Activated CD4-positive, alpha-beta memory T cell treated with anti-CD3 and anti-CD28 coated beads for 36 hours (primary cell): ENCODE measurements around the gene GPR161. TPM values are rescaled to one million over a fixed set of nuclear protein-coding genes. Genes with fewer than 3 reads are reported as not detected.

Experiments used
- CTCF ChIA-PET: fragments of 350-600 bp; sonication (Branson Sonifier 250); formaldehyde crosslinking; loops from one replicate; lab custom pipeline; 2021; ENCODE audit warnings: antibody characterized with exemption, inconsistent platforms; lab: Charles Lee
- POLR2A ChIA-PET: fragments of 350-600 bp; sonication (Branson Sonifier 250); formaldehyde crosslinking; loops from one replicate; lab custom pipeline; 2021; ENCODE audit warnings: antibody characterized with exemption; lab: Charles Lee
- DNase-seq: peaks from one replicate; pipeline ENCODE4 v3.0.0-alpha.2; 2020
- H3K27ac Mint-ChIP-seq: one replicate; pipeline ENCODE4 v1.8.0; 2021; ENCODE audit warnings: mixed read lengths
- H3K27me3 Mint-ChIP-seq: one replicate; pipeline ENCODE4 v1.8.0; 2021; ENCODE audit warnings: mixed read lengths
- H3K36me3 Mint-ChIP-seq: one replicate; pipeline ENCODE4 v1.8.0; 2021; ENCODE audit warnings: mixed read lengths
- H3K4me1 Mint-ChIP-seq: one replicate; pipeline ENCODE4 v1.8.0; 2021; ENCODE audit warnings: low read depth, mixed read lengths
- H3K4me3 Mint-ChIP-seq: one replicate; pipeline ENCODE4 v1.8.0; 2021; ENCODE audit warnings: mild to moderate bottlenecking, mixed read lengths
- H3K9me3 Mint-ChIP-seq: one replicate; pipeline ENCODE4 v1.8.0; 2021; ENCODE audit warnings: mixed read lengths
- intact Hi-C: fragments of 100-400 bp; cut with micrococcal nuclease; formaldehyde crosslinking; loops from one replicate; pipeline ENCODE4 v1.15.1; 2023
- total RNA-seq, 2 experiments: library from RNA; stranded (reverse); gene quantifications; one replicate each; pipeline ENCODE4 v1.2.3, GENCODE V29; 2021

GPR161 gene
- total RNA-seq, 2 experiments from 2014 or later, result 0.88 to 0.97 TPM

DNA sequence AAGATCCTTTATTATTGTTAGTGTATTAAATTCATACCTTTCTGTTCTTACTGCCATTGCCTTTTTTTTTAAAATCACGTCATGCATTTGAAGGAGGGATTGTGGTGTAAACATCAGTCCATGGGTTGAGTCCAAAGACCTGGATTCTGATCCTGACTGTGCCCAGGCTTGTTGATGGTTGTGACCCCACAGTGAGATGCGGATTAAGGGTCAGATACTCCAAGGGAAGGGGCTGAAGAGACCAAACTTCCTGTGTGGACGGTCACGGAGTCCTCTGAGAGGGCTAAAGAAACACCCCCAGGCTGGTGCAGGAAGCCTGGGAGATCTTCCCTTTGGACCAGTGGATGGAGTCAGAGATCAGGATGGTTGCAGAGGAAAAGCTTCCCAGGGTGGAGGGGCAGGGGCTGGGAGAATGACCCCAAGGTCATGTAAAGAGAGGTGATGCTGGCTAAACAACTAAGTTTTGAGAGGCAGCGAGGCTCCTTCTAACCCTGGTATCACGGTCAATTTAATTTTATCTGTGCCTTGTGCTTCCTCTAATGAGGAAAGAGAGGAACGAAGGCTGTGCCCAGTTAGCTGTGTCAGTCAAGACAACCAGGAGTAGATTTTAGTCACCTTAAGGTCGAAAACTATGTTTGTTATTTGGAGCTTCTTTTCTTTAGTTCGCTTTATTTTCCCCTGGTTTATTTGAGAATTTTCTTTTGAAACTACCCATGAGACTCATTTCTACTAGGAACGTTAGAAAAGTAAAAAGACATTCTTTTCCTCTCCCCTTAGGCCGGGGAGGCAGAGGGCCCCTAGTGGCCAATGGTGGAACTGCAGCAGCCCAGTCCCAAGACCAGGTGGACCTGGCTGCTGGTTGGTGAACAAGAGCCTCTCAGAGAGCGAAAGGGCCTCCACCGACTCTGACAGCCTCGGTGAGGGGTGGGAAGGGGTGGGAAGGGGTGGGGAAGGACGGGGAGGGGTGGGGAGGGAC, 8.7 kb upstream of the GPR161 start:
- peak; percentile 91 for DNase-seq
- Mint-ChIP-seq H3K4me1 (peaks cover 13% of the 10 kb centered on the region), H3K36me3 (no peaks in the 10 kb centered on the region), H3K27me3 (no peaks in the 10 kb centered on the region), H3K4me3 (no peak overlapping the region), H3K9me3 (no peaks in the 10 kb centered on the region), H3K27ac (no peak overlapping the region)
- ChIA-PET POLR2A (no interaction called here), CTCF (interaction anchor here (0.6 to 6.0 kb wide), 19 partner anchors 9 to 197 kb away, joined by 3 to 46 read pairs (median 3); partner anchors contain the start of gene GPR161)
- intact Hi-C loops, result loop anchor here (2.0 kb wide), 1 partner anchor 61 kb away; no protein-coding TSS in a partner anchor

DNA sequence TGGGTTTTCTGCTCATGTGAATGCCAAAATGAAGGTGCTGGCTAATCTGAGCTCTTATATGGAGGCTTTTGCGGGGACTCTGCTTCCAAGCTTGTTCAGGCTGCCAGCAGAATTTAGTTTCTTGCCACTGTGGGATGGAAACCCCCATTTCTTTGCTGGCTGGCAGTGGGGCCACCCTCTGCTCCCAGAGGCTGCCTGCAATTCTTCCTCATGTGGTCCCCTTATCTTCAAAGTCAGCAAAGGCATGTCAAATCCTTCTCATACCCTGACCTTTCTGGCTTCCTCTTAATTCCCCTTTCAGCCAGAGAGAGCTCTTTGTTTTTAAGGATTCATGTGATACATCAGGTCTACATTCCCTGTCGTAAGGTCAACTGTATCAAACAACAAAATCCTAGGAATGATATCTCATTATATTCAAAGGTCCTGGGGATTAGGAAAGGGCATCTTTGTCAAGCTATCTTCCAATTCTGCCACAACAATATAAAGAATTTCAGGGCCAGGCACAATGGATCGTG, 5.2 kb upstream of the GPR161 start:
- H3K4me1 Mint-ChIP-seq, result peaks cover 42% of the 10 kb centered on the region
- intact Hi-C loops, result no loop called here
- peaks cover 2% of the 10 kb centered on the region for H3K36me3 Mint-ChIP-seq
- ChIA-PET POLR2A (no interaction called here), CTCF (interaction anchor here (0.8 to 6.0 kb wide), 3 partner anchors 11 to 58 kb away, joined by 3 to 46 read pairs (median 4); no protein-coding TSS in a partner anchor)
- no peak overlapping the region for H3K4me3 Mint-ChIP-seq
- H3K9me3 Mint-ChIP-seq, result no peaks in the 10 kb centered on the region
- DNase-seq, result no peak
- no peak overlapping the region for H3K27ac Mint-ChIP-seq
- H3K27me3 Mint-ChIP-seq, result peaks cover 7% of the 10 kb centered on the region

DNA sequence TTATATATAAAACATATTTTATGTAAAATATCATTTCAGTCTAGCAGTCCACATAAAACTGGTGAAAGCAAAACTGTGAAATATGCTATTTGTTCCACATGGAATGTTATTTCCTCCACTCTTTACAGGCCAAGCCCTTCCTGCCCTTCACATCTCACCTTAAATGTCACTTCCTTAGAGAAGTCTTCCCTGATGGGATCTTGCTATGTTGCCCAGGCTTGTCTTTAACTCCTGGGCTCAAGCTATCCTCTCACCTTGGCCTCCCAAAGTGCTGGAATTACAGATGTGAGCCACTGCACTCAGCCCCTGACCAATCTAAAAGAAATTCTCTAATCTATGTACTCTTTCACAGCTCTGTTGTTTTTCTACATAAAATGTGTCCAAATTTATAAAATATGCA, 2.3 kb upstream of the GPR161 start:
- Mint-ChIP-seq H3K36me3 (peaks cover 2% of the 10 kb centered on the region), H3K27me3 (peaks cover 25% of the 10 kb centered on the region), H3K4me1 (peaks cover 43% of the 10 kb centered on the region), H3K27ac (no peak overlapping the region), H3K9me3 (no peaks in the 10 kb centered on the region), H3K4me3 (no peak overlapping the region)
- intact Hi-C loops, result loop anchor here (2.0 kb wide), 3 partner anchors 88 to 328 kb away; partner anchors contain the start of genes DCAF6, MPC2 and SFT2D2
- POLR2A ChIA-PET, result interaction anchor here (1.0 to 1.1 kb wide), 2 partner anchors 15 to 87 kb away, joined by 3 read pairs; partner anchors contain the start of gene SFT2D2
- DNase-seq, result no peak
- CTCF ChIA-PET, result interaction anchor here (1.0 kb wide), 1 partner anchor 96 kb away, joined by 4 read pairs; no protein-coding TSS in a partner anchor

DNA sequence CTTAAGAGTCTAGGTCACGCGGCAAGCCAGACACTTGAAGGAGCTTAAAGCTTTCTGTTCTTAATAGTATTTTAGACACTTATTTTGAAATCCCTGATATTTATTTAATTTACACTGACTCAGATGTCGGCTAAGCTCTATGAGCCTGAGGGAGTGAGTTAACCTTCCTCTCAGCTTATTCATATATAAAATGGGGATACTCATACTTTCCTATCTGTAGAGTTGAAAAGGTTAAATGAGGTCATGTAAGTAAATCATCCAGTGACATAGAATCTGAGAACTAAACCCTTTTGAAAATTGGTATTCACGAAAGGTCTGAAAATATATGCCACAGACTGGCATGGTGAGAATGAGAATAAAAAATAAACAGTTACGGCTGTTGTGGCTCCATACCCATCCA, 1.4 kb upstream of the GPR161 start:
- intact Hi-C loops, result loop anchor here (1.0 to 2.0 kb wide), 4 partner anchors 40 to 329 kb away; partner anchors contain the start of genes DCAF6, MPC2, SFT2D2 and TIPRL
- no peak overlapping the region for H3K4me3 Mint-ChIP-seq
- ChIA-PET CTCF (interaction anchor here (1.0 kb wide), 2 partner anchors 56 to 97 kb away, joined by 4 read pairs; no protein-coding TSS in a partner anchor), POLR2A (interaction anchor here (1.0 to 1.1 kb wide), 2 partner anchors 14 to 88 kb away, joined by 3 read pairs; partner anchors contain the start of gene SFT2D2)
- no peak for DNase-seq
- no peaks in the 10 kb centered on the region for H3K9me3 Mint-ChIP-seq
- H3K27ac Mint-ChIP-seq, result peak overlapping the region; percentile 14
- H3K27me3 Mint-ChIP-seq, result peaks cover 27% of the 10 kb centered on the region
- H3K4me1 Mint-ChIP-seq, result peaks cover 43% of the 10 kb centered on the region
- H3K36me3 Mint-ChIP-seq, result peaks cover 2% of the 10 kb centered on the region

- Mint-ChIP-seq H3K27ac (no peak overlapping the region), H3K4me1 (peaks cover 43% of the 10 kb centered on the region), H3K9me3 (no peaks in the 10 kb centered on the region), H3K4me3 (peak overlapping the region; percentile 75), H3K36me3 (peaks cover 2% of the 10 kb centered on the region), H3K27me3 (peaks cover 28% of the 10 kb centered on the region)
- ChIA-PET CTCF (interaction anchor here (1.0 to 1.1 kb wide), 2 partner anchors 8 to 55 kb away, joined by 4 read pairs; no protein-coding TSS in a partner anchor), POLR2A (no interaction called here)
- no peak for DNase-seq
- intact Hi-C loops, result no loop called here
These were observed 738 bp upstream of the GPR161 start for GRCh38 chr1:168137515-168137821.

GRCh38 chr1:168135921-168136708, 615 bp downstream of the GPR161 start:
- peaks cover 2% of the 10 kb centered on the region for H3K36me3 Mint-ChIP-seq
- H3K9me3 Mint-ChIP-seq, result no peaks in the 10 kb centered on the region
- no peak overlapping the region for H3K27ac Mint-ChIP-seq
- intact Hi-C loops, result no loop called here
- peak overlapping the region; percentile 73 for H3K4me3 Mint-ChIP-seq
- POLR2A ChIA-PET, result no interaction called here
- DNase-seq, result peak; percentile 12
- H3K4me1 Mint-ChIP-seq, result peaks cover 43% of the 10 kb centered on the region
- CTCF ChIA-PET, result interaction anchor here (1.1 kb wide), 1 partner anchor 9 kb away, joined by 4 read pairs; no protein-coding TSS in a partner anchor
- H3K27me3 Mint-ChIP-seq, result peaks cover 30% of the 10 kb centered on the region

GRCh38 chr1:168135116-168135920, 1.4 kb downstream of the GPR161 start:
- H3K27me3 Mint-ChIP-seq, result peaks cover 33% of the 10 kb centered on the region
- H3K36me3 Mint-ChIP-seq, result peaks cover 2% of the 10 kb centered on the region
- H3K9me3 Mint-ChIP-seq, result no peaks in the 10 kb centered on the region
- DNase-seq, result no peak
- peaks cover 40% of the 10 kb centered on the region for H3K4me1 Mint-ChIP-seq
- ChIA-PET CTCF (interaction anchor here (1.9 kb wide), 1 partner anchor 10 kb away, joined by 8 read pairs; no protein-coding TSS in a partner anchor), POLR2A (interaction anchor here (1.4 kb wide), 1 partner anchor 92 kb away, joined by 3 read pairs; no protein-coding TSS in a partner anchor)
- intact Hi-C loops, result no loop called here
- H3K27ac Mint-ChIP-seq, result no peak overlapping the region
- H3K4me3 Mint-ChIP-seq, result peak overlapping the region; percentile 73

- H3K9me3 Mint-ChIP-seq, result no peaks in the 10 kb centered on the region
- no peak overlapping the region for H3K4me3 Mint-ChIP-seq
- ChIA-PET CTCF (interaction anchor here (1.9 kb wide), 1 partner anchor 11 kb away, joined by 8 read pairs; no protein-coding TSS in a partner anchor), POLR2A (interaction anchor here (1.4 kb wide), 1 partner anchor 92 kb away, joined by 3 read pairs; no protein-coding TSS in a partner anchor)
- intact Hi-C loops, result no loop called here
- H3K4me1 Mint-ChIP-seq, result peaks cover 34% of the 10 kb centered on the region
- no peak for DNase-seq
- H3K36me3 Mint-ChIP-seq, result peaks cover 2% of the 10 kb centered on the region
- peaks cover 37% of the 10 kb centered on the region for H3K27me3 Mint-ChIP-seq
- H3K27ac Mint-ChIP-seq, result no peak overlapping the region
These were observed 2.1 kb downstream of the GPR161 start for GRCh38 chr1:168134642-168135041.

GRCh38 chr1:168134132-168134531, 2.6 kb downstream of the GPR161 start:
- DNase-seq, result no peak

DNA sequence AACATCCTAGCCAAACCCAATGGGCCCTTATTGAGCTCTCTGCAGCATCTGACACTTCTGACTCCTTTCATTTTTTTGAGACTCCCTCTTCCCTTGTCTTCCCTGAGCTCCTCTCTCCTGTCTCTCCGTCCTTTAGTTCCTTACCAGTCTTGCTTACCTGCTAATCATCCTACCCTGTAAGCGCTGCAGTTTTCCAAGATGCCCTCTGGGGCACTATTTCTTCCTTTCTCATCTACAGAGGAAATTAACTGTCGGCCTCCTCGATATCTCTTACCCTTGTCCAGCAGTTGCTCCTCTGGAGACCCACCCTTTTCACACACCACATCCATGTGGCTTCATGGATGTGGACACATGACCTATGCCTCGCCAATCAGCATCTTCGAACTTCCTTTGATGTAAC, 6.8 kb downstream of the GPR161 start:
- Mint-ChIP-seq H3K4me1 (no peaks in the 10 kb centered on the region), H3K27ac (no peak overlapping the region), H3K36me3 (no peaks in the 10 kb centered on the region), H3K4me3 (no peak overlapping the region), H3K27me3 (peaks cover 28% of the 10 kb centered on the region), H3K9me3 (no peaks in the 10 kb centered on the region)
- POLR2A ChIA-PET, result no interaction called here
- CTCF ChIA-PET, result no interaction called here
- DNase-seq, result no peak
- intact Hi-C loops, result no loop called here

More at GRCh38 chr1:168134132-168134531, 2.6 kb downstream of the GPR161 start:
- H3K4me1 Mint-ChIP-seq, result peaks cover 29% of the 10 kb centered on the region
- no peaks in the 10 kb centered on the region for H3K9me3 Mint-ChIP-seq
- peaks cover 37% of the 10 kb centered on the region for H3K27me3 Mint-ChIP-seq
- peaks cover 2% of the 10 kb centered on the region for H3K36me3 Mint-ChIP-seq
- intact Hi-C loops, result no loop called here
- H3K27ac Mint-ChIP-seq, result no peak overlapping the region
- CTCF ChIA-PET, result interaction anchor here (0.9 to 1.9 kb wide), 2 partner anchors 11 to 12 kb away, joined by 3 to 8 read pairs; no protein-coding TSS in a partner anchor
- POLR2A ChIA-PET, result interaction anchor here (1.4 kb wide), 1 partner anchor 93 kb away, joined by 3 read pairs; no protein-coding TSS in a partner anchor
- no peak overlapping the region for H3K4me3 Mint-ChIP-seq
